Endothelial cell of umbilical vein (primary cell): ENCODE data around the gene LAMP1. TPM values are rescaled to one million over a fixed set of nuclear protein-coding genes. Genes with fewer than 3 reads are reported as not detected.

Experiments
- BruUV-seq: library from RNA; stranded (reverse); fragments of 400-500 nt; replicated peaks from 2 replicates; lab custom pipeline; 2021; lab: Mats Ljungman, UMichigan
- CTCF ChIA-PET: fragments of 300-600, 350-600 bp; sonication (Branson Sonifier 250); formaldehyde crosslinking; loops from one replicate; lab custom pipeline; 2021; ENCODE audit warnings: antibody characterized with exemption, inconsistent platforms; lab: Charles Lee
- POLR2A ChIA-PET: fragments of 300-600, 350-600 bp; sonication (Branson Sonifier 250); formaldehyde crosslinking; loops from one replicate; lab custom pipeline; 2021; ENCODE audit warnings: antibody characterized with exemption, inconsistent platforms; lab: Charles Lee
- DNase-seq: peaks from one replicate; pipeline ENCODE4 v3.0.0-alpha.2; 2011; ENCODE audit warnings: low read depth, low spot score
- FAIRE-seq: peaks from 2 replicates; lab custom pipeline; 2011; peaks lifted over from hg19 to GRCh38; lab: Jason Lieb, UNC
- H2AFZ ChIP-seq: 2 replicates; pipeline ENCODE4 v1.6.0; 2012; ENCODE audit warnings: low read depth, low read length, control low read depth, inconsistent platforms
- H3K27ac ChIP-seq: 2 replicates; pipeline ENCODE4 v1.5.1; 2011; ENCODE audit warnings: low read depth, mild to moderate bottlenecking, control low read depth, low read length, moderate library complexity; ENCODE audit not compliant: insufficient read depth
- H3K27me3 ChIP-seq, 2 experiments: 2 replicates each; pipeline versions ENCODE4 v1.6.0 to v1.6.1; 2011; ENCODE audit warnings: low read length in 2 of 2, mixed read lengths in 1 of 2; ENCODE audit not compliant: control insufficient read depth in 2 of 2, insufficient read depth in 2 of 2
- H3K36me3 ChIP-seq, 2 experiments: 2 replicates in 1 of 2; 3 replicates in 1 of 2; pipeline ENCODE4 v1.5.1; 2011; ENCODE audit warnings: low read length in 2 of 2, mild to moderate bottlenecking in 1 of 2, moderate library complexity in 1 of 2; ENCODE audit not compliant: control insufficient read depth in 2 of 2, insufficient read depth in 2 of 2; ENCODE audit errors: extremely low read depth in 1 of 2
- H3K4me1 ChIP-seq: 3 replicates; pipeline ENCODE4 v1.5.1; 2011; ENCODE audit warnings: mild to moderate bottlenecking, low read length; ENCODE audit not compliant: control insufficient read depth, insufficient read depth; ENCODE audit errors: extremely low read depth
- H3K4me2 ChIP-seq: 2 replicates; pipeline ENCODE4 v1.6.1; 2011; ENCODE audit warnings: low read length, control low read depth, mixed read lengths; ENCODE audit not compliant: insufficient read depth
- H3K4me3 ChIP-seq, 3 experiments: fragments of 200-600 bp in 1 of 3; sonication (generic), shearing (Covaris generic) in 1 of 3; replicated peaks in 1 of 3; 2 replicates each; pipeline ENCODE4 v1.5.1; 2011 to 2016; ENCODE audit warnings: control low read depth in 3 of 3, low read length in 3 of 3, mild to moderate bottlenecking in 2 of 3, inconsistent platforms in 1 of 3, low read depth in 1 of 3, moderate library complexity in 1 of 3; ENCODE audit not compliant: insufficient read depth in 1 of 3
- H3K79me2 ChIP-seq: 2 replicates; pipeline ENCODE4 v1.6.0; 2012; ENCODE audit warnings: low read length, inconsistent platforms; ENCODE audit not compliant: control insufficient read depth, insufficient read depth
- H3K9ac ChIP-seq: replicated peaks from 2 replicates; pipeline ENCODE3; 2011; ENCODE audit warnings: low read length, control low read depth; ENCODE audit not compliant: insufficient read depth; ENCODE audit errors: extremely low read depth
- H3K9me1 ChIP-seq: replicated peaks from 3 replicates; pipeline ENCODE4 v1.6.0; 2011; ENCODE audit warnings: mild to moderate bottlenecking, low read length; ENCODE audit not compliant: control insufficient read depth, insufficient read depth; ENCODE audit errors: extremely low read depth
- H3K9me3 ChIP-seq: replicated peaks from 2 replicates; pipeline ENCODE4 v1.5.1; 2012; ENCODE audit warnings: low read length, inconsistent platforms; ENCODE audit not compliant: control insufficient read depth, insufficient read depth
- H4K20me1 ChIP-seq: replicated peaks from 2 replicates; pipeline ENCODE3; 2011; ENCODE audit warnings: mild to moderate bottlenecking, low read length; ENCODE audit not compliant: control insufficient read depth, insufficient read depth; ENCODE audit errors: extremely low read depth
- CTCF ChIP-seq, 2 donors: IDR thresholded peaks; 1 replicate in 1 of 2; 2 replicates in 1 of 2; pipeline ENCODE4 v1.5.1; 2011; ENCODE audit warnings: low read length in 2 of 2, mild to moderate bottlenecking in 2 of 2, moderate library complexity in 2 of 2, control low read depth in 1 of 2, inconsistent platforms in 1 of 2, low read depth in 1 of 2; ENCODE audit not compliant: insufficient read depth in 1 of 2; ENCODE audit errors: extremely low read depth in 1 of 2
- EZH2 ChIP-seq: IDR thresholded peaks from 2 replicates; pipeline ENCODE4 v1.6.1; 2012; ENCODE audit warnings: borderline replicate concordance, low read depth, mild to moderate bottlenecking, moderate library complexity, low read length, inconsistent platforms; ENCODE audit not compliant: severe bottlenecking
- FOS ChIP-seq: IDR thresholded peaks from 2 replicates; pipeline ENCODE4 v1.6.1; 2011; ENCODE audit warnings: mild to moderate bottlenecking, low read length, moderate library complexity, borderline replicate concordance; ENCODE audit not compliant: insufficient read depth
- GATA2 ChIP-seq: IDR thresholded peaks from 2 replicates; pipeline ENCODE4 v1.7.0; 2011; ENCODE audit warnings: low read depth, mild to moderate bottlenecking, moderate library complexity, mixed read lengths, low read length; ENCODE audit not compliant: insufficient read length, insufficient read depth
- JUN ChIP-seq: IDR thresholded peaks from 2 replicates; pipeline ENCODE4 v1.6.1; 2011; ENCODE audit warnings: borderline replicate concordance, low read depth; ENCODE audit not compliant: insufficient read length, insufficient read depth
- MAX ChIP-seq: IDR thresholded peaks from 2 replicates; pipeline ENCODE4 v1.6.1; 2011; ENCODE audit not compliant: insufficient read depth, insufficient read length
- MYC ChIP-seq: IDR thresholded peaks from one replicate; pipeline ENCODE4 v1.6.1; 2011; ENCODE audit warnings: mild to moderate bottlenecking, low read depth, low read length
- POLR2A ChIP-seq: IDR thresholded peaks from 2 replicates; pipeline ENCODE4 v1.6.1; 2012; ENCODE audit warnings: low read depth, mild to moderate bottlenecking, control low read depth, low read length
- POLR2AphosphoS5 ChIP-seq: IDR thresholded peaks from 2 replicates; pipeline ENCODE4 v1.6.1; 2012; ENCODE audit warnings: low read depth, mild to moderate bottlenecking, control low read depth, low read length, moderate library complexity; ENCODE audit not compliant: insufficient read depth
- dilution Hi-C: fragments of 300-500 bp; cut with MboI; formaldehyde crosslinking; loops from one replicate; pipeline ENCODE4 v1.15.0; 2019; ENCODE audit warnings: low sequenced_read_pairs; ENCODE audit not compliant: extremely low pct_ligation_motif_present
- intact Hi-C: fragments of 100-400 bp; cut with micrococcal nuclease; formaldehyde crosslinking; loops from one replicate; pipeline ENCODE4 v1.10.0; 2022
- polyA plus RNA-seq, 4 experiments: library from polyadenylated mRNA; depleted of rRNA in 3 of 4; stranded (reverse) in 3 of 4; unstranded in 1 of 4; fragments of >200 nt; gene quantifications; 2 replicates each; pipeline versions ENCODE4 v1.2.1 to v1.2.3, GENCODE V29; 2011 to 2012; ENCODE audit warnings: missing spikeins in 1 of 4
- total RNA-seq: library from RNA; stranded (reverse); gene quantifications from 2 replicates; pipeline ENCODE4 v1.2.3, GENCODE V29; 2021

LAMP1 gene
- total and polyA plus RNA-seq, 2 donors (not counting 3 experiments of a cell fraction or from before 2014, with no cell fraction given): 262 to 285 TPM

- H2AFZ ChIP-seq: no peak overlapping the region
- no peaks in the 10 kb centered on the region for H3K27me3 ChIP-seq
- intact Hi-C loops (no loop called here), dilution Hi-C loops (no loop called here)
- CTCF ChIA-PET: no interaction called here
- TF ChIP-seq FOS: no peak
- H3K27ac ChIP-seq: no peak overlapping the region
- no peaks in the 10 kb centered on the region for H3K4me1 ChIP-seq
- H3K4me3 ChIP-seq: no peak overlapping the region
- no peak overlapping the region for H3K4me2 ChIP-seq
- DNase-seq (no peak), FAIRE-seq (no peak)
- H3K36me3 ChIP-seq: no peaks in the 10 kb centered on the region
- H3K9ac ChIP-seq: no peak overlapping the region
- no peaks in the 10 kb centered on the region for H4K20me1 ChIP-seq
- POLR2A ChIA-PET: no interaction called here
- no peaks in the 10 kb centered on the region for H3K9me1 ChIP-seq
- BruUV-seq: no TSS peak
- no peaks in the 10 kb centered on the region for H3K79me2 ChIP-seq
- H3K9me3 ChIP-seq: no peaks in the 10 kb centered on the region
These were observed 36.0 kb downstream of the LAMP1 start for GRCh38 chr13:113333076-113333475.

- no peaks in the 10 kb centered on the region for H3K79me2 ChIP-seq
- no peaks in the 10 kb centered on the region for H3K9me1 ChIP-seq
- FAIRE-seq (no peak), DNase-seq (no peak)
- dilution Hi-C loops (no loop called here), intact Hi-C loops (no loop called here)
- no peak overlapping the region for H3K9ac ChIP-seq
- H3K27me3 ChIP-seq: no peaks in the 10 kb centered on the region
- H3K4me3 ChIP-seq: no peak overlapping the region
- no TSS peak for BruUV-seq
- no peaks in the 10 kb centered on the region for H3K9me3 ChIP-seq
- H2AFZ ChIP-seq: no peak overlapping the region
- no peak overlapping the region for H3K4me2 ChIP-seq
- no peaks in the 10 kb centered on the region for H3K36me3 ChIP-seq
- ChIA-PET POLR2A (no interaction called here), CTCF (interaction anchor here (0.6 to 1.6 kb wide), 2 partner anchors 10 to 63 kb away, joined by 4 read pairs; no protein-coding TSS in a partner anchor)
- H4K20me1 ChIP-seq: no peaks in the 10 kb centered on the region
- no peaks in the 10 kb centered on the region for H3K4me1 ChIP-seq
- TF ChIP-seq POLR2AphosphoS5 (no peak), FOS (no peak), POLR2A (no peak), JUN (no peak), GATA2 (no peak), CTCF (IDR thresholded peaks at IDR 0.05; ENCODE audit: extremely low read depth in 1 of 2, insufficient read depth in 1 of 2, low read depth in 1 of 2, low read length in 2 of 2) (no peak), MAX (no peak), MYC (no peak), EZH2 (no peak)
- no peak overlapping the region for H3K27ac ChIP-seq
These were observed 40.5 kb downstream of the LAMP1 start for GRCh38 chr13:113337556-113337955.
